ENCODE data around the gene TEX2.

DNA sequence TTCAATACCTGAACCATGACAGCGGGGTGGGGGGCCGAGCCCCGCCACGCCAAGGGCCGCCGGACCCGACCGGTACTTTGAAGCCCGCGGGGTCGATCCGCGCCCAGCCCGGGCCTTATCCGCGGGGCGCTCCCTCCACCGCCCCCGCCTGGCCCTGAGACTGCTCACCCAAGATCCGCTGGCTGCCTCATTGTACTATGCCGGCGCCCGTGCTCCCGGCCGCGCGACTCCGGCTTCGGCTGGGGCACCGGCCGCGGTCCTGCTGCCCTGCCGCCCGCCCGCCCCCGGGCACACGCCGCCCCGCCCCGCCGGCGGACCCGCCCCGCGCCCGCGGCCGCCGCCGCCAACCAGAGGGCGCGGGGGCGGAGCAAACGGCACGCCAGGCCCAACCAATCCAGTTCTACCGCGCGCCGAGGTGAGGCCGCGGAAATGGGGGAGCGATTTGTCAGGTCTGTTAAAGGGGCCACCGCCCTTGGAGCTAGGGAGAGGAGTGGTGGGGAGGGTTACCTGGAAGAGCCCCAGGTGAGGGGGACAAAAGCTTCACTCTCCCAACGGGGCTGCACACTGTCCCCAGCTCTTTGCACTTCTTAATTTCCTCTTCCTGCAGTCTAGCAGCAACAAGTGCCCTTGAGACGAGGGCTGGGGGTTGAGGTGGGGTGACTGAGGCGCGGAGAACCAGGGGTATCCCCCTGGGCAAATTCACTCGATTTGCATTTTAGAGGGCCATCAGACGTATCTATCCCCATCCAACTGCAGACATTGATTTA, at the start of gene TEX2:
- TF ChIP-seq, protein P1, sequence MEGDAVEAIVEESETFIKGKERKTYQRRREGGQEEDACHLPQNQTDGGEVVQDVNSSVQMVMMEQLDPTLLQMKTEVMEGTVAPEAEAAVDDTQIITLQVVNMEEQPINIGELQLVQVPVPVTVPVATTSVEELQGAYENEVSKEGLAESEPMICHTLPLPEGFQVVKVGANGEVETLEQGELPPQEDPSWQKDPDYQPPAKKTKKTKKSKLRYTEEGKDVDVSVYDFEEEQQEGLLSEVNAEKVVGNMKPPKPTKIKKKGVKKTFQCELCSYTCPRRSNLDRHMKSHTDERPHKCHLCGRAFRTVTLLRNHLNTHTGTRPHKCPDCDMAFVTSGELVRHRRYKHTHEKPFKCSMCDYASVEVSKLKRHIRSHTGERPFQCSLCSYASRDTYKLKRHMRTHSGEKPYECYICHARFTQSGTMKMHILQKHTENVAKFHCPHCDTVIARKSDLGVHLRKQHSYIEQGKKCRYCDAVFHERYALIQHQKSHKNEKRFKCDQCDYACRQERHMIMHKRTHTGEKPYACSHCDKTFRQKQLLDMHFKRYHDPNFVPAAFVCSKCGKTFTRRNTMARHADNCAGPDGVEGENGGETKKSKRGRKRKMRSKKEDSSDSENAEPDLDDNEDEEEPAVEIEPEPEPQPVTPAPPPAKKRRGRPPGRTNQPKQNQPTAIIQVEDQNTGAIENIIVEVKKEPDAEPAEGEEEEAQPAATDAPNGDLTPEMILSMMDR (IDR thresholded peaks at IDR 0.05), result no peak
- TF ChIP-seq POLR2A (IDR thresholded peaks at IDR 0.05), result peak; percentile 80
